OCI-LY3 (cell line): ENCODE data around the gene SCIN.
"Not testable (repeated sequence)": the region's sequence is repeated elsewhere in the genome, so short reads cannot be mapped to it uniquely, and the experiment has no call there.

Source experiments
- H2AFZ ChIP-seq: fragments of 200-600, 300-600 bp; shearing (Covaris generic); 2 replicates; pipeline ENCODE4 v1.6.0; 2014; ENCODE audit warnings: antibody characterized with exemption, low read depth, low read length
- H3K27ac ChIP-seq: fragments of 200-600, 300-600 bp; sonication (generic); 2 replicates; pipeline ENCODE4 v1.5.1; 2014; ENCODE audit warnings: mild to moderate bottlenecking, low read length, moderate library complexity, mixed read lengths
- H3K27me3 ChIP-seq: fragments of 200-600, 300-600 bp; sonication (generic); 2 replicates; pipeline ENCODE4 v1.6.1; 2014; ENCODE audit warnings: low read depth, low read length, mixed read lengths
- H3K36me3 ChIP-seq: fragments of 200-600, 300-600 bp; sonication (generic); replicated peaks from 2 replicates; pipeline ENCODE3; 2014; ENCODE audit warnings: low read depth, low read length, mixed read lengths
- H3K4me1 ChIP-seq: fragments of 300-600, 200-600 bp; sonication (generic); 2 replicates; pipeline ENCODE4 v1.6.1; 2014; ENCODE audit warnings: low read length, mixed read lengths
- H3K4me2 ChIP-seq: fragments of 200-600, 300-600 bp; sonication (generic); 2 replicates; pipeline ENCODE4 v1.6.1; 2014; ENCODE audit warnings: low read length, mixed read lengths
- H3K4me3 ChIP-seq: fragments of 300-600, 200-600 bp; sonication (generic); 2 replicates; pipeline ENCODE4 v1.5.1; 2014; ENCODE audit warnings: antibody characterized with exemption, mild to moderate bottlenecking, low read length, moderate library complexity
- H3K79me2 ChIP-seq: fragments of 300-600, 200-600 bp; shearing (Covaris generic); 2 replicates; pipeline ENCODE4 v1.6.1; 2014; ENCODE audit warnings: mild to moderate bottlenecking, low read length, mixed read lengths
- H3K9ac ChIP-seq: fragments of 300-600, 200-600 bp; shearing (Covaris generic); 2 replicates; pipeline ENCODE4 v1.6.0; 2014; ENCODE audit warnings: mild to moderate bottlenecking, low read length, moderate library complexity
- H3K9me3 ChIP-seq: fragments of 200-600, 300-600 bp; shearing (Covaris generic); 2 replicates; pipeline ENCODE4 v1.6.1; 2014; ENCODE audit warnings: low read length, mixed read lengths; ENCODE audit not compliant: insufficient read depth
- H4K20me1 ChIP-seq: fragments of 200-600, 300-600 bp; sonication (generic); 2 replicates; pipeline ENCODE4 v1.6.1; 2016; ENCODE audit warnings: low read length, mixed read lengths; ENCODE audit not compliant: insufficient read depth
- EZH2phosphoT487 ChIP-seq: fragments of 200-600 bp; shearing (Covaris generic); IDR thresholded peaks from 2 replicates; pipeline ENCODE4 v1.6.1; 2018; ENCODE audit warnings: antibody characterized with exemption, mixed run types, low read depth
- TF ChIP-seq, protein P1 (sequence below): fragments of 200-600, 300-600 bp; sonication (generic); IDR thresholded peaks from 2 replicates; pipeline ENCODE4 v1.5.1; 2014; ENCODE audit warnings: antibody characterized with exemption, low read length, low read depth

The SCIN gene

DNA sequence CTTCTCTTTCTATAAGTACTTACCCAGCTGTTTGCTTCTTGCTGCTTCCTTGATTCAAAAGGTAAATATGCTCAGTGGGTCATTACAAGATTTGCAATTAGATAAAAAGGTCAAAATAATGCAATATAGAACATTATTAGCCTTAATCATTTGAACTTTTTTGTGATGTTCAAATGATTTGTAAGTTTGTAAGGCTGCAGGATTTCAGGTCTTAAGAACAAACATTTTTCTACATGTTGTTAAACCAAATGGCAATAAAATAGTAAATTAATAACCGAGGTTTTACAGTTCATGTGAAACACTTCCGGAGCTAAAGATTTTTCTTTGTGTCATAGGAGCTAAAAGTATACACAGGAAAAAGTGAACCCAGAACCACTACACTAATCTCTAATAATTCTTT lies 16.2 kb upstream of the SCIN start:
- peaks cover 2% of the 10 kb centered on the region for H3K4me1 ChIP-seq
- no peak overlapping the region for H3K9ac ChIP-seq
- no peak overlapping the region for H2AFZ ChIP-seq
- no peaks in the 10 kb centered on the region for H4K20me1 ChIP-seq
- no peaks in the 10 kb centered on the region for H3K79me2 ChIP-seq
- no peak overlapping the region for H3K4me3 ChIP-seq
- TF ChIP-seq EZH2phosphoT487, result no peak
- TF ChIP-seq, protein P1, sequence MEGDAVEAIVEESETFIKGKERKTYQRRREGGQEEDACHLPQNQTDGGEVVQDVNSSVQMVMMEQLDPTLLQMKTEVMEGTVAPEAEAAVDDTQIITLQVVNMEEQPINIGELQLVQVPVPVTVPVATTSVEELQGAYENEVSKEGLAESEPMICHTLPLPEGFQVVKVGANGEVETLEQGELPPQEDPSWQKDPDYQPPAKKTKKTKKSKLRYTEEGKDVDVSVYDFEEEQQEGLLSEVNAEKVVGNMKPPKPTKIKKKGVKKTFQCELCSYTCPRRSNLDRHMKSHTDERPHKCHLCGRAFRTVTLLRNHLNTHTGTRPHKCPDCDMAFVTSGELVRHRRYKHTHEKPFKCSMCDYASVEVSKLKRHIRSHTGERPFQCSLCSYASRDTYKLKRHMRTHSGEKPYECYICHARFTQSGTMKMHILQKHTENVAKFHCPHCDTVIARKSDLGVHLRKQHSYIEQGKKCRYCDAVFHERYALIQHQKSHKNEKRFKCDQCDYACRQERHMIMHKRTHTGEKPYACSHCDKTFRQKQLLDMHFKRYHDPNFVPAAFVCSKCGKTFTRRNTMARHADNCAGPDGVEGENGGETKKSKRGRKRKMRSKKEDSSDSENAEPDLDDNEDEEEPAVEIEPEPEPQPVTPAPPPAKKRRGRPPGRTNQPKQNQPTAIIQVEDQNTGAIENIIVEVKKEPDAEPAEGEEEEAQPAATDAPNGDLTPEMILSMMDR, result no peak
- H3K36me3 ChIP-seq, result no peaks in the 10 kb centered on the region
- H3K27ac ChIP-seq, result no peak overlapping the region
- no peaks in the 10 kb centered on the region for H3K27me3 ChIP-seq
- H3K4me2 ChIP-seq, result no peak overlapping the region
- H3K9me3 ChIP-seq, result no peaks in the 10 kb centered on the region

DNA sequence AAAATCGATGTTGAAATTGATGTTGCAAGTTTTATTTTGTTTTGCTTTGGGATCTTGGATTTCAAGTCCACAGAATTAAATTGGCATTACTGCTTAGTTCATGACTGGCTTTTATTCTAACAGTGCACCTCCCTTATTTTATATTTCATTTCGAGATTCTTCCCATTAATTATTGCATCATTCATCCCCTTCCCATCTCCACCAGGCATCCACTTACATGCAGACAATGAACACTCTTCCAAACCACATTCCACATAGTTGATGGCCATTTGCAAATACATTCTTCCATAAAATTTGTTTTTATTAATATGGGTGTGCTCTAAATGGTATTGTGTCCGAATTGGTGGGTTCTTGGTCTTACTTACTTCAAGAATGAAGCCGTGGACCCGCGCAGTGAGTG lies 15.6 kb upstream of the SCIN start:
- Histone ChIP-seq H3K4me2 (no peak overlapping the region), H2AFZ (no peak overlapping the region), H3K9me3 (no peaks in the 10 kb centered on the region), H3K9ac (no peak overlapping the region), H3K36me3 (no peaks in the 10 kb centered on the region), H3K79me2 (no peaks in the 10 kb centered on the region), H3K27me3 (no peaks in the 10 kb centered on the region), H3K4me3 (no peak overlapping the region), H3K27ac (no peak overlapping the region), H4K20me1 (no peaks in the 10 kb centered on the region), H3K4me1 (no peaks in the 10 kb centered on the region)
- TF ChIP-seq, protein P1, result no peak
- TF ChIP-seq EZH2phosphoT487, result no peak

DNA sequence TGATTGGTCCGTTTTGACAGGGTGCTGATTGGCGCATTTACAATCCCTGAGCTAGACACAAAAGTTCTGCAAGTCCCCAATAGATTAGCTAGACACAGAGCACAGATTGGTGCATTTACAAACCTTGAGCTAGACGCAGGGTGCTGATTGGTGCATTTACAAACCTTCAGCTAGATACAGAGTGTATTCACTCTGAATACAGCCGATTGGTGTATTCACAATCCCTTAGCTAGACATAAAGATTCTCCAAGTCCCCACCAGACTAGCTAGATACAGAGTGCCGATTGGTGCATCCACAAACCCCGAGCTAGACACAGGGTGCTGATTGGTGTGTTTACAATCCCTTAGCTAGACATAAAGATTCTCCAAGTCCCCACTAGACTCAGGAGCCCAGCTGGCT lies 14.8 kb upstream of the SCIN start:
- H3K27me3 ChIP-seq, H3K4me3 ChIP-seq, H2AFZ ChIP-seq, H3K4me2 ChIP-seq, H4K20me1 ChIP-seq, H3K9me3 ChIP-seq, H3K36me3 ChIP-seq, H3K79me2 ChIP-seq, H3K9ac ChIP-seq, H3K27ac ChIP-seq, H3K4me1 ChIP-seq: not testable (repeated sequence)

DNA sequence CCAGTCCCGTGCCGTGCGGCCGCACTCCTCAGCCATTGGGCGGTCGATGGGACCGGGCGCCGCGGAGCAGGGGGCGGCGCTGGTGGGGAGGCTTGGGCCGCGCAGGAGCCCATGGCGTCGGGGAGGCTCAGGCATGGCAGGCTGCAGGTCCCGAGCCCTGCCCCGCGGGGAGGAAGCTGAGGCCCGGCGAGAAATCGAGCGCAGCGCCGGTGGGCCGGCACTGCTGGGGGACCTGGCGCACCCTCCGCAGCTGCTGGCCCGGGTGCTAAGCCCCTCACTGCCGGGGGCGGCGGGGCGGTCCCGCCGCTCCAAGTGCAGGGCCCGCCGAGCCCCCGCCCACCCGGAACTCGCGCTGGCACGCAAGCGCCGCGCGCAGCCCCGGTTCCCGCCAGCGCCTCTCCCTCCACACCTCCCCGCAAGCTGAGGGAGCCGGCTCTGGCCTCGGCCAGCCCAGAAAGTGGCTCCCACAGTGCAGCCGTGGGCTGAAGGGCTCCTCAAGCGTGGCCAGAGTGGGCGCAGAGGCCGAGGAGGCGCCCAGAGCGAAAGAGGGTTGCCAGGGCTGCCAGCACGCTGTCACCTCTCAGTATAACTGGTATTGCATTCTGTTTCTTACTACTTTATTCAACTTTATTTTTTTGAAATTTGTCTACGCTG lies 14.3 kb upstream of the SCIN start:
- H2AFZ ChIP-seq, H3K9me3 ChIP-seq, H3K4me3 ChIP-seq, H3K4me2 ChIP-seq, H3K27ac ChIP-seq, H3K9ac ChIP-seq, H3K27me3 ChIP-seq, H3K36me3 ChIP-seq, H3K4me1 ChIP-seq, H3K79me2 ChIP-seq, H4K20me1 ChIP-seq: not testable (repeated sequence)

DNA sequence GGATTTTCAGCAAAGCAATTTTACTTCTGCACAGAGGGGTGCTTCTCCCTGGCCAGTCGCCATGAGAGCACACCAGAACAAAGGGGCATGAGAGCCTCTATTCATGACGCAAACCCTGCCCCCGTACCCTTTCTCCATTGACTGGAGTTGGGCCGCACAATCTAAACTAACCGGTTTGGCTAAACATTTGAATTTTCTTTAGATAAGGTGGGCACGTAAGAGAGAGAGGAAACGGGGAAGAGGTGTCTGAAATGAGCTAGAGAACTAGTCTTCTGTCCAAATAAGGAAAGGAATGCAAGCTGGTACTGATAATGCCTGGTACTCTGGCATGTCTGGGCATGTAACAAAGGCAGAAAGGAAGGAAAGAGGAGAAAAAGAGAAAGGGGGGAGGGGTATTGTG lies 13.2 kb upstream of the SCIN start:
- no peaks in the 10 kb centered on the region for H3K79me2 ChIP-seq
- no peak overlapping the region for H3K4me2 ChIP-seq
- no peak overlapping the region for H3K9ac ChIP-seq
- H3K9me3 ChIP-seq, result no peaks in the 10 kb centered on the region
- H3K27me3 ChIP-seq, result no peaks in the 10 kb centered on the region
- no peak overlapping the region for H3K27ac ChIP-seq
- no peaks in the 10 kb centered on the region for H4K20me1 ChIP-seq
- H2AFZ ChIP-seq, result no peak overlapping the region
- H3K4me1 ChIP-seq, result peaks cover 8% of the 10 kb centered on the region
- TF ChIP-seq, protein P1, result no peak
- H3K4me3 ChIP-seq, result no peak overlapping the region
- H3K36me3 ChIP-seq, result no peaks in the 10 kb centered on the region
